SK-N-SH treated with all-trans-retinoic acid at 6 μM for 48 hours (cell line): ENCODE results near the gene GSG1L.

ENCODE experiments used
- BACH2 ChIP-seq: fragments of 250-450 bp; sonication (Bioruptor Pico); IDR thresholded peaks from 2 replicates; pipeline ENCODE4 v1.9.0; 2021; ENCODE audit warnings: mild to moderate bottlenecking, borderline replicate concordance
- POU6F1 ChIP-seq: fragments of 250-450 bp; sonication (Bioruptor Pico); IDR thresholded peaks from 2 replicates; pipeline ENCODE4 v1.8.0; 2021; ENCODE audit warnings: low read depth, mild to moderate bottlenecking, moderate library complexity, borderline replicate concordance
- RARB ChIP-seq: fragments of 250-450 bp; sonication (Bioruptor Pico); IDR thresholded peaks from 2 replicates; pipeline ENCODE4 v1.8.0; 2021; ENCODE audit warnings: mild to moderate bottlenecking, moderate library complexity
- TCF4 ChIP-seq: fragments of 250-450 bp; sonication (Bioruptor Pico); IDR thresholded peaks from 2 replicates; pipeline ENCODE4 v1.8.0; 2021; ENCODE audit warnings: mild to moderate bottlenecking, moderate library complexity, borderline replicate concordance
- TOX ChIP-seq: fragments of 250-450 bp; sonication (Bioruptor Pico); IDR thresholded peaks from 2 replicates; pipeline ENCODE4 v1.8.0; 2021; ENCODE audit warnings: mild to moderate bottlenecking, moderate library complexity, borderline replicate concordance
- ZC3H10 ChIP-seq: fragments of 250-450 bp; sonication (Bioruptor Pico); IDR thresholded peaks from 2 replicates; pipeline ENCODE4 v1.5.1; 2021; ENCODE audit warnings: mild to moderate bottlenecking, moderate library complexity
- ZFP30 ChIP-seq: fragments of 450-650 bp; formaldehyde crosslinking; IDR thresholded peaks from 2 replicates; pipeline ENCODE4 v1.5.0; 2022; ENCODE audit warnings: mild to moderate bottlenecking, moderate library complexity
- TF ChIP-seq, protein P1 (sequence below): fragments of 250-450 bp; sonication (Bioruptor Pico); IDR thresholded peaks from 2 replicates; pipeline ENCODE4 v1.5.1; 2020; ENCODE audit warnings: low read depth, mild to moderate bottlenecking, moderate library complexity
- TF ChIP-seq, protein P2 (sequence below): fragments of 250-450 bp; sonication (Bioruptor Pico); IDR thresholded peaks from 2 replicates; pipeline ENCODE4 v1.5.0; 2020; ENCODE audit warnings: mild to moderate bottlenecking, moderate library complexity
- TF ChIP-seq, protein P3 (sequence below): fragments of 250-450 bp; sonication (Bioruptor Pico); IDR thresholded peaks from 2 replicates; pipeline ENCODE4 v1.5.1; 2021; ENCODE audit warnings: mild to moderate bottlenecking, moderate library complexity
- TF ChIP-seq, protein P4 (sequence below): fragments of 250-450 bp; sonication (Bioruptor Pico); IDR thresholded peaks from 2 replicates; pipeline ENCODE4 v1.8.0; 2020; ENCODE audit warnings: mild to moderate bottlenecking, moderate library complexity, borderline replicate concordance

- TF ChIP-seq, protein P1, sequence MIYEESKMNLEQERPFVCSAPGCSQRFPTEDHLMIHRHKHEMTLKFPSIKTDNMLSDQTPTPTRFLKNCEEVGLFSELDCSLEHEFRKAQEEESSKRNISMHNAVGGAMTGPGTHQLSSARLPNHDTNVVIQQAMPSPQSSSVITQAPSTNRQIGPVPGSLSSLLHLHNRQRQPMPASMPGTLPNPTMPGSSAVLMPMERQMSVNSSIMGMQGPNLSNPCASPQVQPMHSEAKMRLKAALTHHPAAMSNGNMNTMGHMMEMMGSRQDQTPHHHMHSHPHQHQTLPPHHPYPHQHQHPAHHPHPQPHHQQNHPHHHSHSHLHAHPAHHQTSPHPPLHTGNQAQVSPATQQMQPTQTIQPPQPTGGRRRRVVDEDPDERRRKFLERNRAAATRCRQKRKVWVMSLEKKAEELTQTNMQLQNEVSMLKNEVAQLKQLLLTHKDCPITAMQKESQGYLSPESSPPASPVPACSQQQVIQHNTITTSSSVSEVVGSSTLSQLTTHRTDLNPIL (CRISPR knock-in tag): no peak
- no peak for TF ChIP-seq RARB (CRISPR knock-in tag)
- TF ChIP-seq BACH2 (CRISPR knock-in tag): no peak
- TF ChIP-seq, protein P2, sequence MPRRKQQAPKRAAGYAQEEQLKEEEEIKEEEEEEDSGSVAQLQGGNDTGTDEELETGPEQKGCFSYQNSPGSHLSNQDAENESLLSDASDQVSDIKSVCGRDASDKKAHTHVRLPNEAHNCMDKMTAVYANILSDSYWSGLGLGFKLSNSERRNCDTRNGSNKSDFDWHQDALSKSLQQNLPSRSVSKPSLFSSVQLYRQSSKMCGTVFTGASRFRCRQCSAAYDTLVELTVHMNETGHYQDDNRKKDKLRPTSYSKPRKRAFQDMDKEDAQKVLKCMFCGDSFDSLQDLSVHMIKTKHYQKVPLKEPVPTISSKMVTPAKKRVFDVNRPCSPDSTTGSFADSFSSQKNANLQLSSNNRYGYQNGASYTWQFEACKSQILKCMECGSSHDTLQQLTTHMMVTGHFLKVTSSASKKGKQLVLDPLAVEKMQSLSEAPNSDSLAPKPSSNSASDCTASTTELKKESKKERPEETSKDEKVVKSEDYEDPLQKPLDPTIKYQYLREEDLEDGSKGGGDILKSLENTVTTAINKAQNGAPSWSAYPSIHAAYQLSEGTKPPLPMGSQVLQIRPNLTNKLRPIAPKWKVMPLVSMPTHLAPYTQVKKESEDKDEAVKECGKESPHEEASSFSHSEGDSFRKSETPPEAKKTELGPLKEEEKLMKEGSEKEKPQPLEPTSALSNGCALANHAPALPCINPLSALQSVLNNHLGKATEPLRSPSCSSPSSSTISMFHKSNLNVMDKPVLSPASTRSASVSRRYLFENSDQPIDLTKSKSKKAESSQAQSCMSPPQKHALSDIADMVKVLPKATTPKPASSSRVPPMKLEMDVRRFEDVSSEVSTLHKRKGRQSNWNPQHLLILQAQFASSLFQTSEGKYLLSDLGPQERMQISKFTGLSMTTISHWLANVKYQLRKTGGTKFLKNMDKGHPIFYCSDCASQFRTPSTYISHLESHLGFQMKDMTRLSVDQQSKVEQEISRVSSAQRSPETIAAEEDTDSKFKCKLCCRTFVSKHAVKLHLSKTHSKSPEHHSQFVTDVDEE: no peak
- TF ChIP-seq TCF4: no peak
- no peak for TF ChIP-seq ZC3H10 (CRISPR knock-in tag)
- TF ChIP-seq, protein P3, sequence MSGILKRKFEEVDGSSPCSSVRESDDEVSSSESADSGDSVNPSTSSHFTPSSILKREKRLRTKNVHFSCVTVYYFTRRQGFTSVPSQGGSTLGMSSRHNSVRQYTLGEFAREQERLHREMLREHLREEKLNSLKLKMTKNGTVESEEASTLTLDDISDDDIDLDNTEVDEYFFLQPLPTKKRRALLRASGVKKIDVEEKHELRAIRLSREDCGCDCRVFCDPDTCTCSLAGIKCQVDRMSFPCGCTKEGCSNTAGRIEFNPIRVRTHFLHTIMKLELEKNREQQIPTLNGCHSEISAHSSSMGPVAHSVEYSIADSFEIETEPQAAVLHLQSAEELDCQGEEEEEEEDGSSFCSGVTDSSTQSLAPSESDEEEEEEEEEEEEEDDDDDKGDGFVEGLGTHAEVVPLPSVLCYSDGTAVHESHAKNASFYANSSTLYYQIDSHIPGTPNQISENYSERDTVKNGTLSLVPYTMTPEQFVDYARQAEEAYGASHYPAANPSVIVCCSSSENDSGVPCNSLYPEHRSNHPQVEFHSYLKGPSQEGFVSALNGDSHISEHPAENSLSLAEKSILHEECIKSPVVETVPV: no peak
- TF ChIP-seq POU6F1 (CRISPR knock-in tag): no peak
- no peak for TF ChIP-seq ZFP30 (CRISPR knock-in tag)
- TF ChIP-seq TOX: no peak
- TF ChIP-seq, protein P4, sequence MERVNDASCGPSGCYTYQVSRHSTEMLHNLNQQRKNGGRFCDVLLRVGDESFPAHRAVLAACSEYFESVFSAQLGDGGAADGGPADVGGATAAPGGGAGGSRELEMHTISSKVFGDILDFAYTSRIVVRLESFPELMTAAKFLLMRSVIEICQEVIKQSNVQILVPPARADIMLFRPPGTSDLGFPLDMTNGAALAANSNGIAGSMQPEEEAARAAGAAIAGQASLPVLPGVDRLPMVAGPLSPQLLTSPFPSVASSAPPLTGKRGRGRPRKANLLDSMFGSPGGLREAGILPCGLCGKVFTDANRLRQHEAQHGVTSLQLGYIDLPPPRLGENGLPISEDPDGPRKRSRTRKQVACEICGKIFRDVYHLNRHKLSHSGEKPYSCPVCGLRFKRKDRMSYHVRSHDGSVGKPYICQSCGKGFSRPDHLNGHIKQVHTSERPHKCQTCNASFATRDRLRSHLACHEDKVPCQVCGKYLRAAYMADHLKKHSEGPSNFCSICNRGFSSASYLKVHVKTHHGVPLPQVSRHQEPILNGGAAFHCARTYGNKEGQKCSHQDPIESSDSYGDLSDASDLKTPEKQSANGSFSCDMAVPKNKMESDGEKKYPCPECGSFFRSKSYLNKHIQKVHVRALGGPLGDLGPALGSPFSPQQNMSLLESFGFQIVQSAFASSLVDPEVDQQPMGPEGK (CRISPR knock-in tag): no peak
These were observed 60.3 kb downstream of the GSG1L start for GRCh38 chr16:28003021-28003865.
